Liver (tissue), 3 donors: ENCODE data around the gene ZBP1.

Experiments
- YY1 ChIP-seq: IDR thresholded peaks from 2 replicates; pipeline ENCODE4 v1.6.1; 2016; ENCODE audit warnings: antibody characterized with exemption, mild to moderate bottlenecking
- TF ChIP-seq, protein P1 (sequence below): fragments of 150-350 bp; IDR thresholded peaks from 2 replicates; pipeline ENCODE4 v1.5.1; 2017; ENCODE audit warnings: improper control_type of control experiment, low read depth, low read length; ENCODE audit not compliant: missing input control
- TF ChIP-seq, protein P2 (sequence below): IDR thresholded peaks from 2 replicates; pipeline ENCODE4 v1.6.1; 2016; ENCODE audit warnings: antibody characterized with exemption
- TF ChIP-seq, protein P3 (sequence below): IDR thresholded peaks from 2 replicates; pipeline ENCODE4 v1.6.1; 2016; ENCODE audit warnings: antibody characterized with exemption
- donor health status: healthy.
- donor health status: healthy.

DNA sequence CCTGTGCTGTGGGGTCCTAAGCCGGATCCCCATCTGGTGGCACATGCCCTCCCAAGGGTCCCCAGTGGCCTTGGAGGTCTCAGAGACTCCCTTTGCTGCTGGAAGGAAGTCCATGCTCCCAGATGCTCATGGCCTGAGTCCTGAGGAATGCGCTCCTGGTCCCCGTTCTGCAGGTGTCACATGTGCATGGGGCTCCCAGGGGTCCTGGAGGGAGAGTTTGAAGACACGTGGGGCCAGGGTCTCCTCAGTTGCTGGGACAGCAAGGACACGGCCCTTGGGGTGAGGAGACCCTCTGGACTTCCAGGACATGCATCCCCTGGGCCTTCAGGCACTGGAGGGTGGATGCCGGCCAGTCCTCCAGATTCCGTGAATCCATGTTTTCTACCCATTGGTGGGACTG, 11.7 kb downstream of the ZBP1 start:
- TF ChIP-seq, protein P1, sequence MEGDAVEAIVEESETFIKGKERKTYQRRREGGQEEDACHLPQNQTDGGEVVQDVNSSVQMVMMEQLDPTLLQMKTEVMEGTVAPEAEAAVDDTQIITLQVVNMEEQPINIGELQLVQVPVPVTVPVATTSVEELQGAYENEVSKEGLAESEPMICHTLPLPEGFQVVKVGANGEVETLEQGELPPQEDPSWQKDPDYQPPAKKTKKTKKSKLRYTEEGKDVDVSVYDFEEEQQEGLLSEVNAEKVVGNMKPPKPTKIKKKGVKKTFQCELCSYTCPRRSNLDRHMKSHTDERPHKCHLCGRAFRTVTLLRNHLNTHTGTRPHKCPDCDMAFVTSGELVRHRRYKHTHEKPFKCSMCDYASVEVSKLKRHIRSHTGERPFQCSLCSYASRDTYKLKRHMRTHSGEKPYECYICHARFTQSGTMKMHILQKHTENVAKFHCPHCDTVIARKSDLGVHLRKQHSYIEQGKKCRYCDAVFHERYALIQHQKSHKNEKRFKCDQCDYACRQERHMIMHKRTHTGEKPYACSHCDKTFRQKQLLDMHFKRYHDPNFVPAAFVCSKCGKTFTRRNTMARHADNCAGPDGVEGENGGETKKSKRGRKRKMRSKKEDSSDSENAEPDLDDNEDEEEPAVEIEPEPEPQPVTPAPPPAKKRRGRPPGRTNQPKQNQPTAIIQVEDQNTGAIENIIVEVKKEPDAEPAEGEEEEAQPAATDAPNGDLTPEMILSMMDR = no peak
- TF ChIP-seq, protein P2, sequence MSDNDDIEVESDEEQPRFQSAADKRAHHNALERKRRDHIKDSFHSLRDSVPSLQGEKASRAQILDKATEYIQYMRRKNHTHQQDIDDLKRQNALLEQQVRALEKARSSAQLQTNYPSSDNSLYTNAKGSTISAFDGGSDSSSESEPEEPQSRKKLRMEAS = no peak
- TF ChIP-seq YY1 = no peak
- TF ChIP-seq, protein P3, sequence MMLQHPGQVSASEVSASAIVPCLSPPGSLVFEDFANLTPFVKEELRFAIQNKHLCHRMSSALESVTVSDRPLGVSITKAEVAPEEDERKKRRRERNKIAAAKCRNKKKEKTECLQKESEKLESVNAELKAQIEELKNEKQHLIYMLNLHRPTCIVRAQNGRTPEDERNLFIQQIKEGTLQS = no peak
